Measurements from ENCODE around the gene NUMA1.

Gene NUMA1

GRCh38 chr11:72058416-72059034 lies 21.8 kb downstream of the NUMA1 start:
- H3K36me3 ChIP-seq (ENCODE audit: control insufficient read depth, insufficient read depth, low read length) = peaks cover 17% of the 10 kb centered on the region
- H3K9me3 ChIP-seq (ENCODE audit: control insufficient read depth, insufficient read depth, low read depth, low read length) = no peaks in the 10 kb centered on the region
- H3K9ac ChIP-seq (ENCODE audit: low read length) = no peak overlapping the region
- H3K4me3 ChIP-seq (ENCODE audit: low read depth, low read length) = no peak overlapping the region
- no peak overlapping the region for H3K27ac ChIP-seq (ENCODE audit: low read depth, low read length)
- peaks cover 5% of the 10 kb centered on the region; the same call in 1 of the 2 replicates for H3K4me1 ChIP-seq (ENCODE audit: control insufficient read depth, insufficient read depth, low read length)
- no peaks in the 10 kb centered on the region for H3K27me3 ChIP-seq (ENCODE audit: control insufficient read depth, insufficient read depth, low read length)

GRCh38 chr11:72048766-72049460 lies 31.4 kb downstream of the NUMA1 start:
- H3K36me3 ChIP-seq (ENCODE audit: control insufficient read depth, insufficient read depth, low read length) = 0 out of 2 replicates have a peak, but pooled peaks cover 2% of the 10 kb centered on the region
- no peak overlapping the region for H3K4me3 ChIP-seq (ENCODE audit: low read depth, low read length)
- H3K27me3 ChIP-seq (ENCODE audit: control insufficient read depth, insufficient read depth, low read length) = no peaks in the 10 kb centered on the region
- peaks cover 8% of the 10 kb centered on the region for H3K4me1 ChIP-seq (ENCODE audit: control insufficient read depth, insufficient read depth, low read length)
- no peaks in the 10 kb centered on the region for H3K9me3 ChIP-seq (ENCODE audit: control insufficient read depth, insufficient read depth, low read depth, low read length)
- H3K27ac ChIP-seq (ENCODE audit: low read depth, low read length) = no peak overlapping the region
- H3K9ac ChIP-seq (ENCODE audit: low read length) = no peak overlapping the region

GRCh38 chr11:72045849-72046248 lies 34.5 kb downstream of the NUMA1 start:
- peaks cover 23% of the 10 kb centered on the region for H3K4me1 ChIP-seq (ENCODE audit: control insufficient read depth, insufficient read depth, low read length)
- no peak overlapping the region for H3K27ac ChIP-seq (ENCODE audit: low read depth, low read length)
- H3K36me3 ChIP-seq (ENCODE audit: control insufficient read depth, insufficient read depth, low read length) = no peaks in the 10 kb centered on the region
- no peak overlapping the region for H3K4me3 ChIP-seq (ENCODE audit: low read depth, low read length)
- H3K27me3 ChIP-seq (ENCODE audit: control insufficient read depth, insufficient read depth, low read length) = no peaks in the 10 kb centered on the region
- H3K9me3 ChIP-seq (ENCODE audit: control insufficient read depth, insufficient read depth, low read depth, low read length) = no peaks in the 10 kb centered on the region
- no peak overlapping the region for H3K9ac ChIP-seq (ENCODE audit: low read length)

GRCh38 chr11:72042064-72042745 lies 38.1 kb downstream of the NUMA1 start:
- no peaks in the 10 kb centered on the region for H3K36me3 ChIP-seq (ENCODE audit: control insufficient read depth, insufficient read depth, low read length)
- H3K27me3 ChIP-seq (ENCODE audit: control insufficient read depth, insufficient read depth, low read length) = no peaks in the 10 kb centered on the region
- H3K27ac ChIP-seq (ENCODE audit: low read depth, low read length) = peak overlapping the region; percentile 67; the same call in 1 of the 2 replicates
- peak overlapping the region; percentile 66 for H3K4me3 ChIP-seq (ENCODE audit: low read depth, low read length)
- peaks cover 38% of the 10 kb centered on the region for H3K4me1 ChIP-seq (ENCODE audit: control insufficient read depth, insufficient read depth, low read length)
- no peaks in the 10 kb centered on the region for H3K9me3 ChIP-seq (ENCODE audit: control insufficient read depth, insufficient read depth, low read depth, low read length)
- H3K9ac ChIP-seq (ENCODE audit: low read length) = peak overlapping the region; percentile 58

GRCh38 chr11:72041364-72042063 lies 38.8 kb downstream of the NUMA1 start:
- peak overlapping the region; percentile 67 for H3K27ac ChIP-seq (ENCODE audit: low read depth, low read length)
- H3K9ac ChIP-seq (ENCODE audit: low read length) = peak overlapping the region; percentile 58
- no peaks in the 10 kb centered on the region for H3K27me3 ChIP-seq (ENCODE audit: control insufficient read depth, insufficient read depth, low read length)
- peak overlapping the region; percentile 66 for H3K4me3 ChIP-seq (ENCODE audit: low read depth, low read length)
- no peaks in the 10 kb centered on the region for H3K36me3 ChIP-seq (ENCODE audit: control insufficient read depth, insufficient read depth, low read length)
- peaks cover 38% of the 10 kb centered on the region for H3K4me1 ChIP-seq (ENCODE audit: control insufficient read depth, insufficient read depth, low read length)
- H3K9me3 ChIP-seq (ENCODE audit: control insufficient read depth, insufficient read depth, low read depth, low read length) = no peaks in the 10 kb centered on the region

- H3K27me3 ChIP-seq (ENCODE audit: control insufficient read depth, insufficient read depth, low read length) = no peaks in the 10 kb centered on the region
- peak overlapping the region; percentile 66 for H3K4me3 ChIP-seq (ENCODE audit: low read depth, low read length)
- H3K9me3 ChIP-seq (ENCODE audit: control insufficient read depth, insufficient read depth, low read depth, low read length) = no peaks in the 10 kb centered on the region
- H3K36me3 ChIP-seq (ENCODE audit: control insufficient read depth, insufficient read depth, low read length) = peaks cover 4% of the 10 kb centered on the region; the same call in 1 of the 2 replicates
- peak overlapping the region; percentile 58 for H3K9ac ChIP-seq (ENCODE audit: low read length)
- peaks cover 38% of the 10 kb centered on the region for H3K4me1 ChIP-seq (ENCODE audit: control insufficient read depth, insufficient read depth, low read length)
- H3K27ac ChIP-seq (ENCODE audit: low read depth, low read length) = peak overlapping the region; percentile 67
Observed at GRCh38 chr11:72040491-72041363, 39.6 kb downstream of the NUMA1 start.

GRCh38 chr11:72039856-72040401 lies 40.4 kb downstream of the NUMA1 start:
- H3K9ac ChIP-seq (ENCODE audit: low read length) = peak overlapping the region; percentile 58
- H3K4me1 ChIP-seq (ENCODE audit: control insufficient read depth, insufficient read depth, low read length) = peaks cover 38% of the 10 kb centered on the region
- no peak overlapping the region for H3K27ac ChIP-seq (ENCODE audit: low read depth, low read length)

GRCh38 chr11:72039031-72039855 lies 41.1 kb downstream of the NUMA1 start:
- Histone ChIP-seq H3K4me1 (ENCODE audit: control insufficient read depth, insufficient read depth, low read length) (peaks cover 38% of the 10 kb centered on the region), H3K4me3 (ENCODE audit: low read depth, low read length) (peak overlapping the region; percentile 66; the same call in 1 of the 2 replicates), H3K9ac (ENCODE audit: low read length) (no peak overlapping the region), H3K27ac (ENCODE audit: low read depth, low read length) (no peak overlapping the region), H3K9me3 (ENCODE audit: control insufficient read depth, insufficient read depth, low read depth, low read length) (no peaks in the 10 kb centered on the region), H3K27me3 (ENCODE audit: control insufficient read depth, insufficient read depth, low read length) (no peaks in the 10 kb centered on the region), H3K36me3 (ENCODE audit: control insufficient read depth, insufficient read depth, low read length) (peaks cover 15% of the 10 kb centered on the region; the same call in 1 of the 2 replicates)

More at GRCh38 chr11:72039856-72040401, 40.4 kb downstream of the NUMA1 start:
- Histone ChIP-seq H3K36me3 (ENCODE audit: control insufficient read depth, insufficient read depth, low read length) (peaks cover 10% of the 10 kb centered on the region; the same call in 1 of the 2 replicates), H3K9me3 (ENCODE audit: control insufficient read depth, insufficient read depth, low read depth, low read length) (no peaks in the 10 kb centered on the region), H3K4me3 (ENCODE audit: low read depth, low read length) (peak overlapping the region; percentile 66), H3K27me3 (ENCODE audit: control insufficient read depth, insufficient read depth, low read length) (no peaks in the 10 kb centered on the region)

GRCh38 chr11:72038491-72038890 lies 41.9 kb downstream of the NUMA1 start:
- Histone ChIP-seq H3K4me3 (ENCODE audit: low read depth, low read length) (no peak overlapping the region), H3K27me3 (ENCODE audit: control insufficient read depth, insufficient read depth, low read length) (no peaks in the 10 kb centered on the region), H3K4me1 (ENCODE audit: control insufficient read depth, insufficient read depth, low read length) (peaks cover 38% of the 10 kb centered on the region), H3K36me3 (ENCODE audit: control insufficient read depth, insufficient read depth, low read length) (peaks cover 21% of the 10 kb centered on the region), H3K9ac (ENCODE audit: low read length) (no peak overlapping the region), H3K27ac (ENCODE audit: low read depth, low read length) (no peak overlapping the region), H3K9me3 (ENCODE audit: control insufficient read depth, insufficient read depth, low read depth, low read length) (no peaks in the 10 kb centered on the region)
